Loucy (cell line): ENCODE data around the gene FAM131B.

Experiments
- EZH2phosphoT487 ChIP-seq: fragments of 200-600 bp; IDR thresholded peaks from 2 replicates; pipeline ENCODE4 v1.6.1; 2018; ENCODE audit warnings: antibody characterized with exemption, mild to moderate bottlenecking, moderate library complexity, borderline replicate concordance
- TF ChIP-seq, protein P1 (sequence below): fragments of 200-600 bp; sonication (generic); conservative IDR thresholded peaks from 2 replicates; pipeline ENCODE4 v1.5.1; 2014; ENCODE audit warnings: mild to moderate bottlenecking, antibody characterized with exemption, low read length

DNA sequence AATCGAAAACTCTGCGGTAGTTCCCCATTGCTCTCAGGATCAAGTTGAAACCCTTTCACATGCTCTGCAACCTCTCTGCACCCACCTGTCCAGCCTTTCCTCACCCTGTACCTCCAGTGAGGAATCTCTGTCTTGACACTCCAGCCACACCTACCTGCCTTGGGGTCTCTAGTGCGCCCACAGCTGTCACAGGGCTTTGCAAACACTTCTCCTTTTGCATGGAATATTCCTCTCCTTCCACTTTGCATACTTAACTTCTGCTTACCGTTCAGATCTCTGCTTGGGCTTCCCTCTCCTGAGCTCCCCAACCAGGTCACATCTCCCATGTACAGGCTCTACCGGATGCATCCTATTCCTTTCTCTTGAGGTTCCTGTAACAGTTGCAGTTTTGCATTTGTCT, 12.0 kb upstream of the FAM131B start:
- TF ChIP-seq, protein P1, sequence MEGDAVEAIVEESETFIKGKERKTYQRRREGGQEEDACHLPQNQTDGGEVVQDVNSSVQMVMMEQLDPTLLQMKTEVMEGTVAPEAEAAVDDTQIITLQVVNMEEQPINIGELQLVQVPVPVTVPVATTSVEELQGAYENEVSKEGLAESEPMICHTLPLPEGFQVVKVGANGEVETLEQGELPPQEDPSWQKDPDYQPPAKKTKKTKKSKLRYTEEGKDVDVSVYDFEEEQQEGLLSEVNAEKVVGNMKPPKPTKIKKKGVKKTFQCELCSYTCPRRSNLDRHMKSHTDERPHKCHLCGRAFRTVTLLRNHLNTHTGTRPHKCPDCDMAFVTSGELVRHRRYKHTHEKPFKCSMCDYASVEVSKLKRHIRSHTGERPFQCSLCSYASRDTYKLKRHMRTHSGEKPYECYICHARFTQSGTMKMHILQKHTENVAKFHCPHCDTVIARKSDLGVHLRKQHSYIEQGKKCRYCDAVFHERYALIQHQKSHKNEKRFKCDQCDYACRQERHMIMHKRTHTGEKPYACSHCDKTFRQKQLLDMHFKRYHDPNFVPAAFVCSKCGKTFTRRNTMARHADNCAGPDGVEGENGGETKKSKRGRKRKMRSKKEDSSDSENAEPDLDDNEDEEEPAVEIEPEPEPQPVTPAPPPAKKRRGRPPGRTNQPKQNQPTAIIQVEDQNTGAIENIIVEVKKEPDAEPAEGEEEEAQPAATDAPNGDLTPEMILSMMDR: no peak
- no peak for TF ChIP-seq EZH2phosphoT487
